ENCODE results near the gene EEF1AKMT2. TPM values are rescaled to one million over a fixed set of nuclear protein-coding genes. Genes with fewer than 3 reads are reported as not detected.
A peak's percentile ranks its signal among the peaks of the same experiment; 100 is the strongest.

The EEF1AKMT2 gene
- total RNA-seq, 4 donors from 2014 or later = 23.8 to 33.6 (median 26.6) TPM

- Histone ChIP-seq H3K4me1 (peaks cover 66 to 85% of the 10 kb centered on the region in 2 donors), H3K36me3 (no peaks in the 10 kb centered on the region), H3K27me3 (no peaks in the 10 kb centered on the region), H3K27ac (peak overlapping the region; percentile 71 to 94 (median 91)), H3K4me3 (replicated peaks in 1 of 3) (no peak overlapping the region), H3K9me3 (no peaks in the 10 kb centered on the region)
- intact Hi-C loops (cut with DNase I) = no loop called here
- TF ChIP-seq POLR2A (IDR thresholded peaks at IDR 0.05) = no peak
- TF ChIP-seq CTCF (IDR thresholded peaks at IDR 0.05) = no peak
- no peak for DNase-seq
- 58 to 63% methylated on average over 6 of the region's 6 CpGs for WGBS, 2 donors
Measured at GRCh38 chr10:124715439-124715838, 76.2 kb downstream of the EEF1AKMT2 start.

GRCh38 chr10:124713679-124714255, 77.9 kb downstream of the EEF1AKMT2 start:
- Histone ChIP-seq H3K27me3 (no peaks in the 10 kb centered on the region), H3K27ac (peak overlapping the region in 2 of 3 donors; percentile 17 to 62), H3K36me3 (no peaks in the 10 kb centered on the region), H3K9me3 (no peaks in the 10 kb centered on the region), H3K4me1 (peaks cover 65 to 85% of the 10 kb centered on the region in 2 donors), H3K4me3 (replicated peaks in 1 of 3) (no peak overlapping the region)
- TF ChIP-seq CTCF (IDR thresholded peaks at IDR 0.05) (no peak), POLR2A (IDR thresholded peaks at IDR 0.05) (no peak)
- 68 to 72% methylated on average over 10 of the region's 10 CpGs for WGBS, 2 donors
- intact Hi-C loops (cut with DNase I) = no loop called here
- no peak for DNase-seq

GRCh38 chr10:124712704-124713407, 78.8 kb downstream of the EEF1AKMT2 start:
- Histone ChIP-seq H3K9me3 (no peaks in the 10 kb centered on the region), H3K27ac (peak overlapping the region in 2 of 3 donors; percentile 17 to 62), H3K36me3 (no peaks in the 10 kb centered on the region), H3K27me3 (no peaks in the 10 kb centered on the region), H3K4me1 (peaks cover 65 to 85% of the 10 kb centered on the region in 2 donors), H3K4me3 (replicated peaks in 1 of 3) (no peak overlapping the region)
- no peak for TF ChIP-seq CTCF (IDR thresholded peaks at IDR 0.05)
- no peak for TF ChIP-seq POLR2A (IDR thresholded peaks at IDR 0.05)
- intact Hi-C loops (cut with DNase I) = no loop called here
- WGBS, 2 donors = 85 to 89% methylated on average over 5 of the region's 5 CpGs
- no peak for DNase-seq

- H3K4me1 ChIP-seq = peaks cover 64 to 85% of the 10 kb centered on the region in 2 donors
- 88 to 92% methylated on average over 7 of the region's 7 CpGs for WGBS, 2 donors
- H3K27me3 ChIP-seq = no peaks in the 10 kb centered on the region
- no peak overlapping the region for H3K4me3 ChIP-seq (replicated peaks in 1 of 3)
- intact Hi-C loops (cut with DNase I) = no loop called here
- H3K27ac ChIP-seq = peak overlapping the region; percentile 67 to 92 (median 91)
- no peaks in the 10 kb centered on the region for H3K36me3 ChIP-seq
- H3K9me3 ChIP-seq = no peaks in the 10 kb centered on the region
- DNase-seq = no peak
- TF ChIP-seq CTCF (IDR thresholded peaks at IDR 0.05) = no peak
- no peak for TF ChIP-seq POLR2A (IDR thresholded peaks at IDR 0.05)
Measured at GRCh38 chr10:124711145-124711544, 80.5 kb downstream of the EEF1AKMT2 start.

GRCh38 chr10:124710266-124710881, 81.3 kb downstream of the EEF1AKMT2 start:
- 74 to 78% methylated on average over 14 of the region's 14 CpGs for WGBS, 2 donors
- no peaks in the 10 kb centered on the region for H3K27me3 ChIP-seq
- intact Hi-C loops (cut with DNase I) = no loop called here
- DNase-seq = peak; percentile 43 to 77
- H3K9me3 ChIP-seq = no peaks in the 10 kb centered on the region
- peaks cover 63 to 85% of the 10 kb centered on the region in 2 donors for H3K4me1 ChIP-seq
- H3K27ac ChIP-seq = peak overlapping the region; percentile 67 to 92 (median 91)
- no peak for TF ChIP-seq CTCF (IDR thresholded peaks at IDR 0.05)
- TF ChIP-seq POLR2A (IDR thresholded peaks at IDR 0.05) = no peak
- no peaks in the 10 kb centered on the region for H3K36me3 ChIP-seq
- H3K4me3 ChIP-seq (replicated peaks in 1 of 3) = no peak overlapping the region
